Breast epithelium (tissue), 4 donors: ENCODE results near the gene PURA. TPM values are rescaled to one million over a fixed set of nuclear protein-coding genes. Genes with fewer than 3 reads are reported as not detected.

Source experiments
- DNase-seq, 2 donors: peaks; one replicate each; pipeline ENCODE4 v3.0.0-alpha.2; 2019; ENCODE audit warnings: low spot score in 2 of 2
- H3K27ac ChIP-seq, 2 donors: fragments of 200-600 bp; sonication (generic) in 1 of 2; one replicate each; pipeline ENCODE4 v1.5.1; 2016 to 2019; ENCODE audit warnings: mild to moderate bottlenecking in 1 of 2
- H3K27me3 ChIP-seq, 2 donors: fragments of 200-600 bp; sonication (generic) in 1 of 2; one replicate each; pipeline versions ENCODE4 v1.5.1 to v1.6.0; 2017 to 2019; ENCODE audit warnings: control low read depth in 1 of 2, mild to moderate bottlenecking in 1 of 2
- H3K36me3 ChIP-seq: fragments of 200-600 bp; one replicate; pipeline ENCODE4 v1.5.1; 2019
- H3K4me1 ChIP-seq, 2 donors: fragments of 200-600 bp; sonication (generic); one replicate each; pipeline ENCODE4 v1.5.1; 2016 to 2019; ENCODE audit warnings: control low read depth in 1 of 2
- H3K4me3 ChIP-seq, 3 donors: fragments of 200-600 bp; sonication (generic); 1 replicate in 2 of 3; 2 replicates in 1 of 3; pipeline ENCODE4 v1.5.1; 2016 to 2019; ENCODE audit warnings: mild to moderate bottlenecking in 3 of 3, moderate library complexity in 2 of 3
- H3K9me3 ChIP-seq, 2 donors: fragments of 200-600 bp; sonication (generic) in 1 of 2; one replicate each; pipeline ENCODE4 v1.5.1; 2016 to 2019; ENCODE audit warnings: control low read depth in 1 of 2
- CTCF ChIP-seq, 3 donors: fragments of 450-650 bp; IDR thresholded peaks; one replicate each; pipeline ENCODE4 v1.5.1; 2016 to 2017; ENCODE audit warnings: antibody characterized with exemption in 3 of 3, mild to moderate bottlenecking in 3 of 3, moderate library complexity in 3 of 3
- POLR2A ChIP-seq: fragments of 450-650 bp; IDR thresholded peaks from one replicate; pipeline ENCODE4 v1.6.1; 2016; ENCODE audit warnings: antibody characterized with exemption, mild to moderate bottlenecking, moderate library complexity
- POLR2AphosphoS5 ChIP-seq, 3 donors: sonication (generic); formaldehyde crosslinking; IDR thresholded peaks; one replicate each; pipeline ENCODE4 v1.6.1; 2017; ENCODE audit warnings: antibody characterized with exemption in 3 of 3
- intact Hi-C: fragments of 100-400 bp; cut with DNase I; formaldehyde crosslinking; loops from one replicate; pipeline ENCODE4 v1.15.1; 2023; ENCODE audit warnings: low total_unique reads
- total RNA-seq, 3 donors: library from RNA; depleted of rRNA; stranded (reverse); fragments of >200 nt; gene quantifications; one replicate each; pipeline ENCODE4 v1.1.0, GENCODE V29; 2016

The PURA gene
- total RNA-seq, 3 donors from 2014 or later: 27.9 to 33.8 (median 30.1) TPM

GRCh38 chr5:140141241-140141640 lies 27.3 kb downstream of the PURA start:
- Histone ChIP-seq H3K27ac (peak overlapping the region in 1 of 2 donors; percentile 16), H3K9me3 (no peaks in the 10 kb centered on the region), H3K4me3 (no peak overlapping the region), H3K27me3 (no peaks in the 10 kb centered on the region), H3K36me3 (no peaks in the 10 kb centered on the region), H3K4me1 (no peaks in the 10 kb centered on the region)
- intact Hi-C loops: no loop called here
- TF ChIP-seq POLR2AphosphoS5 (IDR thresholded peaks at IDR 0.05) (no peak), POLR2A (no peak), CTCF (IDR thresholded peaks at IDR 0.05) (no peak)
- DNase-seq: peak in 1 of 2 donors; percentile 39

- no peaks in the 10 kb centered on the region for H3K36me3 ChIP-seq
- intact Hi-C loops: no loop called here
- H3K9me3 ChIP-seq: no peaks in the 10 kb centered on the region
- TF ChIP-seq POLR2A (no peak), CTCF (IDR thresholded peaks at IDR 0.05) (no peak), POLR2AphosphoS5 (IDR thresholded peaks at IDR 0.05) (no peak)
- no peak for DNase-seq
- H3K4me1 ChIP-seq: no peaks in the 10 kb centered on the region
- H3K27me3 ChIP-seq: no peaks in the 10 kb centered on the region
- no peak overlapping the region for H3K27ac ChIP-seq
- H3K4me3 ChIP-seq: no peak overlapping the region
Measured at GRCh38 chr5:140142246-140142645, 28.3 kb downstream of the PURA start.

DNA sequence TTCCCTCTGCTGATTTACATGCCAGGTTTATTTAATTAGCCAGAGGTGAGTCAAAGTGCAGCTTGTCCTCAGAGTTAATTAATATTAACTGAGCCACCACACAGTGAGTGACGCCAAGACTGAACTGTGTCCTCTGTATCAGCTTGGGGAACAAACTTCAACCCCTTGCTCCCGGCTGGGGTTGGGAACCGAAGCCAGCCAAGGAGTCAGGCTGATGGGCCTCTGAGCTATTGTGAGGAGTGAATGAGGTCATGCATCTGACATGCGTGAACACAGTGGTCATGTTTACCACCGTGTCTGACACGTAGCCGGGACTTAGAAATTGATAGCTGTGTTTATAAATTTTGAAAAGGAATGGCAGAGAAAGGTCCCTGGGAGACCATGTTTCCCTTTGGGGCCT lies 28.9 kb downstream of the PURA start:
- no peaks in the 10 kb centered on the region for H3K36me3 ChIP-seq
- H3K9me3 ChIP-seq: no peaks in the 10 kb centered on the region
- H3K4me3 ChIP-seq: no peak overlapping the region
- intact Hi-C loops: no loop called here
- no peak overlapping the region for H3K27ac ChIP-seq
- no peaks in the 10 kb centered on the region for H3K27me3 ChIP-seq
- H3K4me1 ChIP-seq: no peaks in the 10 kb centered on the region
- TF ChIP-seq POLR2AphosphoS5 (IDR thresholded peaks at IDR 0.05): no peak
- no peak for TF ChIP-seq POLR2A
- TF ChIP-seq CTCF (IDR thresholded peaks at IDR 0.05): no peak
- no peak for DNase-seq

GRCh38 chr5:140143521-140144258 lies 29.8 kb downstream of the PURA start:
- Histone ChIP-seq H3K27ac (no peak overlapping the region), H3K27me3 (no peaks in the 10 kb centered on the region), H3K4me3 (no peak overlapping the region), H3K36me3 (no peaks in the 10 kb centered on the region), H3K4me1 (no peaks in the 10 kb centered on the region), H3K9me3 (no peaks in the 10 kb centered on the region)
- no peak for DNase-seq
- intact Hi-C loops: no loop called here
- no peak for TF ChIP-seq POLR2AphosphoS5 (IDR thresholded peaks at IDR 0.05)

DNA sequence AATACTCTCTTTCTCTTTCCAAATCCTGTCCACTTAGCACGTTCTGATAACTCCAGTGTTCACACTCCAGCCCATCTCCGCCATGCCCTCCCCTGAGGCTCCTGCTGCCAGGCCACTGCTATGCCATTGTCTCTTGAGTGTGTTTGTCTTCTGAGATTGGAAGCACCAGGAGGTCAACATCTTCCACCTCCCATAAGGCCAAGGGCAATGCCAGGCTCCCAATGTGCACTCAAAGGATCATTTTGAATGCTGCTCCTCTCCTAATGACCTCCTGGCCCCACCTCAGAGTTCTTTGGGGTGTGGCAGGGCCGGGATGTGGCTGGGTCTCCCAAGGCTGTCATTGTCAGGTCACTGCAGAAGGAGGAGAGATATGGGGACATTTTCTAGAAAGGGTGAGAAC lies 31.3 kb downstream of the PURA start:
- H3K27me3 ChIP-seq: no peaks in the 10 kb centered on the region
- peak overlapping the region in 1 of 3 donors; percentile 62 for H3K4me3 ChIP-seq
- no peak for DNase-seq
- no peaks in the 10 kb centered on the region for H3K36me3 ChIP-seq
- no peaks in the 10 kb centered on the region for H3K9me3 ChIP-seq
- TF ChIP-seq POLR2A: no peak
- no peak for TF ChIP-seq POLR2AphosphoS5 (IDR thresholded peaks at IDR 0.05)
- no peak for TF ChIP-seq CTCF (IDR thresholded peaks at IDR 0.05)
- H3K4me1 ChIP-seq: no peaks in the 10 kb centered on the region
- intact Hi-C loops: no loop called here
- no peak overlapping the region for H3K27ac ChIP-seq
